AG10803 (cell line): ENCODE measurements around the gene PACS1.

Experiments used
- DNase-seq: peaks from one replicate; pipeline ENCODE4 v3.0.0; 2010; ENCODE audit warnings: low read depth
- H3K4me3 ChIP-seq: 2 replicates; pipeline ENCODE4 v1.5.1; 2011; ENCODE audit warnings: mild to moderate bottlenecking, low read length, control low read depth
- TF ChIP-seq, protein P1 (sequence below): conservative IDR thresholded peaks from 2 replicates; pipeline ENCODE4 v1.5.1; 2011; ENCODE audit warnings: mild to moderate bottlenecking, low read length, control low read depth, inconsistent platforms

Gene PACS1

DNA sequence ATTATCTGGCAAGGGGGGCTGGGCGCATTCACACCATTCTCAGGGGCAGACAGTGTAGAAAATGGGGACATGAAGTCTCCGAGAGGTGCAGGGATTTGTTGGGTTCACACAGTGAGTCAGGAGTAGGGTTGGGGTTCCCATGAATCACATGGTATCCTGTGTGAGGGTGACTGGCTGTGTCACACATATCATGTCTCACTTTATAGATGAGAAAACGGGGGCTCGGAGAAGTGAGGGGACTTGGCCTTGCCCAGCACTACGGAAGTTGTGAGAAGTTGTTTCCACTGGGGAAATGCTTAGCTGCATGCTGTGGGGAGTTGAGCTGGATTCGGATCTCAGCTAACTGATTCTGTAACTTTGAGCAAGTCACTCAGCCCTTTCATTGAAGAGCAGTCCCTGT is 25.3 kb upstream of the PACS1 start:
- TF ChIP-seq, protein P1, sequence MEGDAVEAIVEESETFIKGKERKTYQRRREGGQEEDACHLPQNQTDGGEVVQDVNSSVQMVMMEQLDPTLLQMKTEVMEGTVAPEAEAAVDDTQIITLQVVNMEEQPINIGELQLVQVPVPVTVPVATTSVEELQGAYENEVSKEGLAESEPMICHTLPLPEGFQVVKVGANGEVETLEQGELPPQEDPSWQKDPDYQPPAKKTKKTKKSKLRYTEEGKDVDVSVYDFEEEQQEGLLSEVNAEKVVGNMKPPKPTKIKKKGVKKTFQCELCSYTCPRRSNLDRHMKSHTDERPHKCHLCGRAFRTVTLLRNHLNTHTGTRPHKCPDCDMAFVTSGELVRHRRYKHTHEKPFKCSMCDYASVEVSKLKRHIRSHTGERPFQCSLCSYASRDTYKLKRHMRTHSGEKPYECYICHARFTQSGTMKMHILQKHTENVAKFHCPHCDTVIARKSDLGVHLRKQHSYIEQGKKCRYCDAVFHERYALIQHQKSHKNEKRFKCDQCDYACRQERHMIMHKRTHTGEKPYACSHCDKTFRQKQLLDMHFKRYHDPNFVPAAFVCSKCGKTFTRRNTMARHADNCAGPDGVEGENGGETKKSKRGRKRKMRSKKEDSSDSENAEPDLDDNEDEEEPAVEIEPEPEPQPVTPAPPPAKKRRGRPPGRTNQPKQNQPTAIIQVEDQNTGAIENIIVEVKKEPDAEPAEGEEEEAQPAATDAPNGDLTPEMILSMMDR, result no peak
- no peak overlapping the region for H3K4me3 ChIP-seq
- no peak for DNase-seq

DNA sequence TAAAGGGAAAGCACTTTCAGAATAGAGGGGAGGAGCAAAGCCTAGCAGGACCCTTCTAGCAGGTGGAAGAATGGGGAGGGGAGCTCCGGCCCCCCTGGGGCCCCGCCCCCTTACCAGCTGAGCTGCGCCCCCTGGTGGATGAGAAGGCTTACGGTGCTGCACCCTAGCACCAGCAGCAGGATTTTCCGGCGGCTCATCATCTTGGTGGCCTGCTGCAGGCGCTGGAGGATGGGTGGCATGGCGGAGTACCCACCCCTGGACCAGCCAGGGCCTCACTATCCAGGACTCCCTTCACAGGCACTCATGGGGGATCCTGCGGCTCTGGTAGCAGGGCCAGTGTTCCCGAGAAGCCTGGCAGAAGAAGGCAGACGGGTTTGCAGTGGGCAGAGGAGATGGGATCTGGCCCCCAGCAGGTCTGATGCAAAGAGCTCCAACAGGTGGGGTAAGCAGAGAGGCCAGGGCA is 24.9 kb upstream of the PACS1 start:
- DNase-seq, result peak; percentile 68
- TF ChIP-seq, protein P1, result peak; percentile 86
- H3K4me3 ChIP-seq, result no peak overlapping the region

DNA sequence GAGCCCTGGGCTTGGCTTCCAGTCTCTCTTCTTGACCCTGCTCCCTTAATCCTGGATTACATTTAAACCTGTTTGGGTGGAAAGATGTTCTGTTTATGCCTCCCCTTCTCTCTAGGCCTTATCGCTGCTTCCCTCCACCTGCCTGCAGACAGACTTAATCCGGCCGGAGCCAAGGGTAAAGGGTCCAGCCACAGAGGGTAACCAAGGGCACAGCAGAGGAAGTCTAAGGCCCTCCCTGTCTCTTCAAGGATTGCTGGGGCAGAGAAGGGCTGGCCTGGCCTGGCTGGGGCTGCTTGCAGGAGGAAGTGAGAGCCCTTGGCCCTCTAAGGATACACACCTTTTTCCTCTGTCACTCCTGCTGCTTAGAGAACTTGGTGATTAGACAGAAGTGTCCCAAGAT is 23.2 kb upstream of the PACS1 start:
- no peak for DNase-seq
- TF ChIP-seq, protein P1, result no peak
- no peak overlapping the region for H3K4me3 ChIP-seq

DNA sequence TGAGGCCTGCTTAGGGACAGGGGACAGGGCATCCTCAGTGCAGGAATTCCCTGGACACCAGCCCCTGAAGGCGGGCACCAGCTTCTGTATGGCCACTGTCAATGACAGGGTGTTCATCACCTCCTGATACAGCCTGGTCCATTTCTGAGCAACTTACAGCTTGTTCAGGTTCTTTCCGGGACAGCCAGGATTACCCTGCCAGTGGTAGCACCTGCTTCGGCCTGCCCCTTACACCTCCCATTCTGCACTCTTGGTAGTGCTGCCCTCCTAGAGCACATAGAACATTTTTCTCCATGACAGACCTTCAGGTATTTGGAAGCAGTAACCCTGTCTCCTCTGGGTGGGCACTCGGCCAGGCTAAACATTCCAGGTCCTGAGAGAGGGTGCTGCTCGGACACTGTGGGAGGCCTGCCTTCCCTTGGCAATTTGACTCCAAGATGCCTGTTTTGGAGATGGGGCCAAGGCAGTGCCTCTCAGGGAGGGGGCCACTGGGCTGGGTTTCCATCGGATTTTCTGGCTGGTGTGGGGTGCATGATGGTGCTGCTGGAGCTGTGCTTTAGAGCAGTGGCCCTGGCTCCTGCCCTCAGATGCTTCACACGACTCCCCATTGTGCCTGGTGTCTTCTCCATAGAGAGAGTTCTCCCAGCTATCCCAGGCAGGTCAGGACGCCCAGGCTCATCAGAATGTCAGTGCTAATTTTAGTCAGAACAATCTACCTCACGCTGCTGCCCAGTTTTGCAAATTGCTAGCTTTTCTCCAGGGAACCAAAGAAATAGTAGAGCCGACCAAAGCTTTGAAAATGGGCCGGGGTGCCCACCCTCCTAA is 22.3 kb upstream of the PACS1 start:
- H3K4me3 ChIP-seq, result no peak overlapping the region
- TF ChIP-seq, protein P1, result no peak
- no peak for DNase-seq

DNA sequence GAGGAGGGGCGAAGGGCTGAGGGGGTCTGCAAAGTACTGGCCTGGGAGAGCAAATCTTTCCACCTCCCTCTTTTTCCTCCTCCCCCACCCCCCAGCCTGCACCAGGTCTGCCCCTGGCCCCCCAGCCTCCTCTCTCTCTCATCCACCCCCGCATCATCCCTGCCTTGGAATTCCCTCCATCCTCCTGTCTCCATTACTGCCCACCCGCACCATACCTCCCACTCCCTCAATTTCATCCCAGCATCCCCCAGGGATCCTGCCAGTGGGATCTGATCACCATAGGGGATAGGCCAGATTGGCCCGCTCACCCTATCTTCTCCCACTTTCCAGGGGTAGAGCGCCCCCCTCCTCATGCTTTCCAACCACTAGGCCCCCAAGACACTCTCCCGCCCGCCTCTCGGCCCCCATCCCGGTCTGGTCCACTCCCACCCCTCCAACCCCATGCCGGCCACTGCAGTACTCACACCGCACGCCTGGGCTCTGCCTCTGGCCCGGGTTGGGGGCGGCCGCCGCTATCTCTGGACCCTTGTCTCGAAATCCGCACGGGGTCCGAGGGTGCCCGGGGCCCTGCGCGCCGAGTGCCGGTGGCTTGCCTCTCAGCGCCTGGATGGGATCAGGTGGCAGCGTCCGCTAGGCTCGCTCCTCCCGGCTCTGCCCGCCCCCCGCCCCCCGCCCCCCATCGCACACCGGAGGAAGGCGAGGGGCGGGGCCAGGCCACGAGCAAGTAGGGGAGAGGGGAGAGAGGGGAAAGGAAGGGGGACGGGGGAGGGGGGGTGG is 21.3 kb upstream of the PACS1 start, which contains the start of gene GAL3ST3:
GAL3ST3 (minus strand) TSS at position 615 of the 777 bp plus-strand sequence. CDS start 3,746 bp downstream, outside the sequence.
- no peak within 1 kb of the TSS for H3K4me3 ChIP-seq
- no peak for DNase-seq
- TF ChIP-seq, protein P1, result no peak

DNA sequence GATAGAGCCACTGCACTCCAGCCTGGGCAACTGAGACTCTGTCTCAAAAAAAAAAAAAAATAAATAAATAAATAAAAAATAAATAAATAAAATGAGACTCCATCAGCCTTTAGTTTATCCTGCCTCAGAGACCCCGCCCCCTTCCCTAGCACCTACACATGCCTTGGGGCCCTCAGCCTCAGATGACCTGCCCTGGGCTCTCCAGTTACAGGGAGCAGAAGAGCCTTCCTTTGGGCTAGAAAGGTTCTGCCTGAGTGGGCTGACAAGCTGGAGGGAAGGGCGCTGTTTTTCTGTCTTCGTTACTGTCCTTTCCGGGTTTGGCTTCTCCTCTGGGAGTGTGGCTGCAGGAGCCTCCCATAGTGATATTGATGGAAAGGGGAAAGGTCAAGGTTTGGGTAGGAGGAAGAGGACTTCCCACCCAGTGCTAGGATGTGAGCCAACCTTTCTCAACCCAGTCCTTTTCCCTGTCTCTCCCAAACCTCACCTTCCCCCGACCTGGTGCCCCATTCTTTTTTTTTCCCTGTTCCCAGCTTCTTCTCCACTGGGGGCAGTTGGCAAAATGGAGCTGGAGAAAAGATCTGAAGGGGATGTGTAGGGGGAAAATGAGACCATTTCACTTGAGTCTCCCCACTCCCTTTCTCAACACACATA is 19.4 kb upstream of the PACS1 start:
- no peak for DNase-seq
- no peak overlapping the region for H3K4me3 ChIP-seq
- TF ChIP-seq, protein P1, result no peak
